ENCODE measurements around the gene DNAJB6.

DNAJB6 gene

DNA sequence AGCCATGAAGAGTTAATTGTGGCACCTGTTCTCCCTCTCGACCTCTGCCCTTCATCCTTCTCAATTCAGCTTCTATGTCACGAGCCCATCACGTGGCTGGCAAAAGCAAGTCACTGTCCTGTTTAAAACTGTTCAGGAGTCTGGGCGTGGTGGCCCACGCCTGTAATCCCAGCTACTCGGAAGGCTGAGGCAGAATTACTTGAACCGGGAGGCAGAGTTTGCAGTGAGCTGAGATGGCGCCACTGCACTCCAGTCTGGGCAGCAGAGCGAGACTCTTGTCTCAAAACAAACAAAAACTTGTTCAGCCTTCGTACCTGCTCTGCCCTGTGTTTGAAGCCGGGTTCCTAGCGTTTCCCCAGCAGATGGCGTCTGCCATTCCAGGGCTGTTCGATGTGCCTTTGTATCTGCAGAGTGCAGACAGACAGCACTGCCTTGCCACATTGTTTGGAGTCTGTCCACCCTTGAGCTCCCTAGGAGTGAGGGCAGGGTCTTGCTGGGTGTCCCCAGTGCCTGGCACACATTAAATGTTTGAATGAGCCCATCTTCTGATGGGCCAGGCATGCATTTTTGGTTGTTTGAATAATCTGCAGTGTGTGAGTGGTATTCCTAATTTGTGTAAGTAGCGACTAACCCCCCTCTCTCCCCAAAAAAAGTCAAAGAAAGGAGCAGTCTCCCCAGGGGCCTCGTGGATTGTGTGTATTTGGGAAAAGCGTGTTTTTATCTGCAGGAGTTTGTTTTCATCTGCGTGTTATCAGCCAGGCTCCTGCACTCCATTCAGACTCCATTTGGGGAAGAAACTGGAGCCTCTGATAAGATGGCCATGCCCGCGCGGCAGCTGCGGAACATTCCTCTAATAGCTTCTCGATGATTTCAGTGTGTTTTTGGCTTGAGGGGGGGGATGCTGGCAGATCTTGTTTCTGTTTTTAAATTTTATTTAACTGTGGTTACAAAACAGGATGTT lies 61.2 kb downstream of the DNAJB6 start:
- peak; percentile 55 for DNase-seq

DNA sequence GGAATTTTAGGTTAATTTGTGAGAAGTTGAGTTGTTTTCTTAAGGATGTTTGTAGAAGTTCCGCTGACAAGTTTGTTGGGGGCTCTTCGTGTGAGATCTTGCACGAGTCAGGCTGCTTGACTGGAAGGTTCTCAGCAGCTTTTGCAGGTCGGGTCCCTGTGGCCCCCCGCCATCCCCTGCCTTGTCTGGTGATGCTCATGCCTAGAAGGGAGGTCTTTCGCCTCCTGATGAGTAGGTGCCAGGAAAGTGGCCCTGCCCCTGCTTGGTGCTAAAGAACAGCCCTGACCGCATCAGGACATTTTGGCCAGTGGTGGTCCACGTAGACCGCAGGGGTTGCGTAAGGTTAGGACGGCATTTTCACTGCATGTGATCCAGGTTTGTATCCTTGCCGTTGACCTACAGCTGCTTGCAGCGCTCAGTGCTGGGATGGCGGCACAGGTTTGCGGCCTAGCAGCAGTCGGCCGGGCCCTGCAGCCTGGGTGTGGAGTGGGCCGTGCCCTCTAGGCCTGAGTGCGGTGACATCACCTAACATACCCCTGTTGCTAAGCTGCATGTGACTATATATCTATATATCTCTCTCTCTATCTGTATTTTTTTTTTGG lies 62.4 kb downstream of the DNAJB6 start:
- DNase-seq = no peak

DNA sequence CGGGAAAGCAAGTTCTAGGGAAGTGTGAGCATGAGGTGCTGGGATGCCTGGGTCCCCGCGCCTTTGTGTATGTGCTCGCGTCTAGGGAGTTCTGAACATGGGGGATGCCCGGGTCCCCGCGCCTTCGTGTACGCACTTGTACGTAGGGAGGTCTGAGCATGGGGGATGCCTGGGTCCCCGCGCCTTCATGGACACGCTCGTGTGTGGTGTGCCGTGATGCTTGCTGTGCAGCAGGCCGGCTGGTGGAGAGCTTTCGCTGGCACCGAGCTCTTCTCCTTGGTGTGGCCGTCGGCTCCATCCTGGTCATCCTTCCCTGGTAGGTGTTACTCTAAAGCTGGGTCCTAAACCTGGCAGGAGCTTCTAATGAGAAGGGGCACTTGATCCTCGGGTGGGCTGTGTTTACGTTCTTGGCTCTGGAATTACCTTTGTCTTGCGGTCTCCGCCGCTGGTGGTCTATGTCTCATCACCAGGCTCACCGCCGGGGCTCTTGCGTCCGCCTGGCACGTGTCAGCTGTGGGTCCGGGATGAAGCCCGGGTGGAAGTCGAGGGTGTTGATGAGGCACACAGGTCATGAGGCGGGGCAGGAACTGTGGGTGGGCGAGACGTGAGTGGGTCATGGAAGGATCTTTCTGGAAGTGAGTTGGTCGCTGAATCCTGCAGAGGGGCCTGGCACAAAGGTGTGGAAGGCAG lies 63.5 kb downstream of the DNAJB6 start:
- DNase-seq = no peak

GRCh38 chr7:157401567-157402387 lies 65.0 kb downstream of the DNAJB6 start:
- no peak for DNase-seq

DNA sequence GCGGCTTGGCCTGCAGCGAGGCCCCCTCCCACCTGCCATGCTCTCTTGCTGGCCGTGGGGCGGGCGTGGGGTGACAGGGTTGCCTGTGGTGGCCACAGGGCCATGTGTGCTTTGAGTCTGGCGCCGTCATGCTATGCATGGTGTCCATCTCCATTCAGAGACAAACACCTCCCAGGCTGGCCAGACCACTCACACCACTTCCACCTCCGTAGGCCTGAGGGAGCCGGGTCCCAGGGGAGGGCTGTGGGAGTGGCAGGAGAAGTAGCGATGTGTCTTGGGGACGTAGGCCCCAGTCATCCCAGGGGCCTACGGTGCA lies 65.5 kb downstream of the DNAJB6 start:
- DNase-seq = no peak

DNA sequence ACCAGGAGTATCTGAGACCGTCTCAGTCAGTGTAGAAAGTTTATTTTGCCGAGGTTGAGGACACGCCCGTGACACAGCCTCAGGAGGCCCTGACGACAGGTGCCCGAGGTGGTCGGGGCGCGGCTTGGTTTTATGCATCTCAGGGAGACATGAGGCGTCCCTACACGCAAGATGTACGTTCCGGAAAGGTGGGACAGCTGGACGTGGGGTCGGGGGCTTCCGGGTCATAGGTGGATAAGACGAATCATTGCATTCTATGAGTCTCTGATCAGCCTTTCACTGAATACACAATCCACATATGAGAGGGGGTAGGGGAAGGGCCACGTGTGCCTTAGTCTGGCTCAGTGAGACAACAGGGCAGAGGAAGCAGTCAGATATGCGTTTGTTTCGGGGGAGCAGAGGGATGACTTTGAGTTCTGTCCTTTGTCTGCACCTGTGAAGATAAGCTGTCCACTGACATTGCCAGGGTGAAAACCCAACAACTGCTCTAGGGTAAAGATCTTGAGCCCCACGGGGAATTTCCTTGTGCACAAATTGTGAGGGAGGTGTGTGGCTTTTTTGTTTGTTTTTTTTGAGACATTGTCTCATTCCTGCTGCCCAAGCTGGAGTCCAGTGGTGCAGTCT lies 66.2 kb downstream of the DNAJB6 start:
- DNase-seq = no peak

DNA sequence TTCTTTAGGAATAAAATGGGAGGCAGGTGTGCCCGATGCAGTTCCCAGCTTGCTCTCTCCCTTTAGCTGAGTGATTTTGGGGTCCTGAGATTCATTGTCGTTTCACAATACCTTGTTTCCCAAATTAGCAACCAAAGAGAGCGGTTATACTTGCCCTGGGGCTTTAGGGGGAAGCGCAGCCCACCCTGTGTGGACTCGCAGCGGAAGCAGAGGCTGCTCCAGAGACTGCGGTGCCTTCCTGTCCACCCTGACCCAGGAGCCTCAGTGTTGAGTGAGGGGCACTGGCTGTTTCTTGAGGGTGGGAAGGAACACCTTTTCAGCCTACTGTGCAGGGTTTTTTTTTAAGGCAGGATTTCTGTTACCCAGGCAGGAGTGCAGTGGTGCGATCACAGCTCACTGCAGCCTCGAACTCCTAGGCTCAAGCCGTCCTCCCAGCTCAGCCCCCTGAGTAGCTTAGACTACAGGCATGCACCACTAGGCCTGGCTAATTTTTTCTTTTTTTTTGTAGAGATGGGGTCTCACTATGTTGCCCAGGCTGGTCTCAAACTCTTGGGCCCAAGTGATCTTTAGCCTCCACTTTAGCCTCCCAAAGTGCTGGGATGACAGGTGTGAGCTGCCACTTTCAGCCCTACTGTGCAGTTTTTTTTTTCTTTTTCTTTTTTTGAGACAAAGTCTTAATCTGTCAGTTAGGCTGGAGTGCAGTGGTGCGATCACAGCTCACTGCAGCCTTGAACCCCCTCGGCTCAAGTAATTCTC lies 67.0 kb downstream of the DNAJB6 start:
- no peak for DNase-seq

GRCh38 chr7:157404845-157405481 lies 68.2 kb downstream of the DNAJB6 start:
- no peak for DNase-seq

GRCh38 chr7:157405501-157405900 lies 68.7 kb downstream of the DNAJB6 start:
- no peak for DNase-seq

DNA sequence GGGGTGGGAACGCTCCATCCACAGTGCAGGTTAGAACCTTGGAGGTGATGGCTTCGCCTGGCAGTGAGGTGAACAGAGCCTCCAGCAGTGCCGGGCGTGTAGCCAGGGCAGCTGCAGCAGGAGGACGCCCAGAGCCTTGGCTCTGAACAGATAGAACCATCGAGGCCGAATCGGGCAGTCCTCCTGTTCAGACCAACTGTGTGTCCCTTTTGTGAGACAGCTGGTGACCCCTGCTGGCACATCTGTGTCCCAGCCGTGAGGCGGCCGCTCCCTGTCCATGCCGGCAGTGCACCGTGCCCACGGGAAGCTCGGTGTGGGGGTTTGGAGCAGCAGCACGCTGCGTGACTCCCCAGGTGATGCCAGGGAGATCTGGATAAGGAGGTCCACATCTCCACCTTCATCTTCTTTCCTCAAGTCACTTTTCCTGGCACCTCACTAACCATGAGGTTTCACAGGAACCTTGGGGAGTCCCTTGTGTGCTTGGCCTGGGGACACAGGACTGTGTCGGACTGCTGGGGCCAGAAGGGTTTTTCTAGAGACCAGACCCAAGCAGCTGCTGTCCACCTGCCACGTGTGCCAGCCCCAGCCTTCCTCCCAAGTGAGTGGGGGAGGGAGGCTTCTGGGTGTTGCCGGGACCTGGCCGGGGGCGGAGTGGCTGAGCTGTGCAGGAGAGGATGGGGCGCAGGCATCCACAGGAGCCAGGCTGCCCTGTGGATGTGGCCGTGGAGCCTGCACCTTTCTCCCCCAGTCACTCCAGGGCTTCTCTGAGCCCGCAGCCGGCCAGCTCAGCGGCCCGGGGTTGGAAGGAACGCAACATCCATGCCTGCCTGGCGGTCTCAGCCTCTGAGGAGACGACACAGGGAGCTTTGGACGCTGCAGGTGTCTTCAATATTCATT lies 69.4 kb downstream of the DNAJB6 start:
- no peak for DNase-seq

DNA sequence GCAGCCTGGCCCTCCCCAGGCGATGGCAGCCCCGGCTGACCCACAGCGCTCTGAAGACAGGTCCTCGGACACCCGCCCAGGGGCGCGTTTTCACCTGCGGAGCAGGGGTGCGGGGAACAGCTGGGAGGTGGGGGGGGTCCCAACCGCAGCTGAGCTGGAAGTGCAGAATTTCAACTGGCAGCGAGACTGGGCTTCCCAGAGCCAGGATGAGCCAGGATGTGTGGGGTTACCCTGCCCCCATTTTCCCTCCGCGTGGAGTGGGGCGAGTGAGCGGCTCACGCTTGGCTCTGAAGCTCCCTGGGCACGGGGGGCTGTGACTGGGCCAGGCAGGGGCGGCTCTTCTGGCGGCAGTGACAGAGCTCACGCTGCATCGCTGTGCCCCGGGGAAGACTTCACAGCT lies 70.2 kb downstream of the DNAJB6 start:
- no peak for DNase-seq

- no peak for DNase-seq
Observed at GRCh38 chr7:157407512-157408257, 70.9 kb downstream of the DNAJB6 start.

GRCh38 chr7:157408258-157409101 lies 71.7 kb downstream of the DNAJB6 start:
- no peak for DNase-seq

DNA sequence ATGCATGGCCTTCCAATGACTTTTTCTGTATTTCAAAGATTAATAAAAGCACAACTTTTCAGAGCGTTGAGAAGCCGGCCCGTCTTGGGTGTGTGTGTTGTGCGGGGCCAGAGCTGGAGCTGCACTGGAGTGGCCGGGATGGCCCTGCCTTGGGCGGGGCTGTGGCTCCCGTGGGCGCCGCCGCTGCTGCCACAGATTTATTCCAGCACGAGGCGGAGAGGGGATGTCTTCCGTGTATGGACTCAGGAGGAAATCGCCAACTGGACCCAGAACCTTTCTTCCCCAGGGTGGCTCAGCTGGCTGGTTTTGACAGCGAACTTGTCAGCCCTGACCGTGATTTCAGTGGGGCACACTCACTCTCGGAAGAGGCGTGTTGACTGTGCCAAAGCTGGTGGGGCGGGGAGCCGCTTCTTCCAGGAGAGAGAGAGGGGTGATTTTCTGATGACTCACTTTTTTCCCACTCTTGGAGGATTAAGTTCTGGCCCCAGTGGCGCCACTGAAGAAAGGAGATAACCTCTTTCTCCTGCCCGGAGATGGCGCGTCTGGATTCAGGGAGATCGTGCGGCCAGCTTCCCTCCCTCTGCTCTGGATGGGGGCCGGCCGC lies 72.4 kb downstream of the DNAJB6 start:
- no peak for DNase-seq

- no peak for DNase-seq
Observed at GRCh38 chr7:157409753-157410727, 73.2 kb downstream of the DNAJB6 start.

DNA sequence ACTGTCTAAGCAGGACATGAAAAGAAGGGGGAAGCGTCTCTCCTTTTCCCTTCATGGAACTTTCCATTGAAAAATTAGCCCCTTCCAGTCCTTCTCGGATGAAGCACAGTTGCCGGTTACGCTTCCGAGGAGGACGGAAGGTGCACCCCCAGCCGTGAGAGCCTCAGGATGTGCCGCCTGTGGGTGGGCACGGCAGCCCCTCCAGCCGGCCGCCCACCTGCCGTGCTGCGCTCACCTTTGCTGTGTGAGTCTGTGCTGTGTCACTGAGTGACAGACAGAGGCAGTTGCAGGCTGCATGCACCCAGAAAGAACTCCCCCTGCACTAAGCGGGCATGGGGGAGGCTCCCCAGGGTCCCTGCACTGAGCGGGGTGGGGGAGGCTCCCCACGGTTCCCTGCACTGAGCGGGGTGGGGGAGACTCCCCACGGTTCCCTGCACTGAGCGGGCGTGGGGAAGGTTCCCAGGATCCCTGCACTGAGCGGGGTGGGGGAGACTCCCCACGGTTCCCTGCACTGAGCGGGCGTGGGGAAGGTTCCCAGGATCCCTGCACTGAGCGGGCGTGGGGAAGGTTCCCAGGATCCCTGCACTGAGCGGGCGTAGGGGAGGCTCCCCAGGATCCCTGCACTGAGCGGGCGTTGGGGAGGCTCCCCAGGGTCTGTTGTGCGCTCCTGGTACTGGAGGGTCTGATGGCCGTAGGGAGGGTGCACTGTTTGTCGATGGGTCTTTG lies 74.2 kb downstream of the DNAJB6 start:
- DNase-seq = no peak

All from NCI-H1105 treated with DMSO at 0.1 percent for 48 hours (cell line).